GM10266 (cell line): ENCODE data around the gene PURB.
"Not testable (repeated sequence)": the region's sequence is repeated elsewhere in the genome, so short reads cannot be mapped to it uniquely, and the experiment has no call there.

ENCODE experiments used
- DNase-seq: peaks from one replicate; pipeline ENCODE4 v3.0.0; 2012; ENCODE audit errors: extremely low spot score
- CTCF ChIP-seq: IDR thresholded peaks from 2 replicates; pipeline ENCODE4 v1.5.1; 2012; ENCODE audit warnings: mild to moderate bottlenecking, low read depth; ENCODE audit not compliant: control insufficient read depth, insufficient read depth; ENCODE audit errors: missing control alignments

The PURB gene

GRCh38 chr7:44867073-44867995, 18.0 kb downstream of the PURB start:
- TF ChIP-seq CTCF: no peak
- DNase-seq: no peak

GRCh38 chr7:44861949-44862348, 23.4 kb downstream of the PURB start:
- not testable (repeated sequence) for DNase-seq

- DNase-seq: no peak
- no peak for TF ChIP-seq CTCF
These were observed 27.2 kb downstream of the PURB start for GRCh38 chr7:44858161-44858560.

GRCh38 chr7:44854644-44855364, 30.5 kb downstream of the PURB start:
- DNase-seq: no peak
- no peak for TF ChIP-seq CTCF

GRCh38 chr7:44853391-44853790, 31.9 kb downstream of the PURB start:
- TF ChIP-seq CTCF: no peak
- DNase-seq: no peak

GRCh38 chr7:44852590-44852989, 32.7 kb downstream of the PURB start:
- no peak for DNase-seq
- no peak for TF ChIP-seq CTCF

GRCh38 chr7:44849885-44850544, 35.3 kb downstream of the PURB start:
- no peak for TF ChIP-seq CTCF
- DNase-seq: no peak
